NB4 (cell line): ENCODE results near the gene RBM33.

Source experiments
- DNase-seq: peaks from one replicate; pipeline ENCODE4 v3.0.0; 2010; ENCODE audit warnings: low read depth
- H3K4me3 ChIP-seq: one replicate; pipeline ENCODE4 v1.5.1; 2011; ENCODE audit warnings: mild to moderate bottlenecking, low read depth, low read length, moderate library complexity
- MAX ChIP-seq: IDR thresholded peaks from 2 replicates; pipeline ENCODE4 v1.6.1; 2011; ENCODE audit warnings: low read depth, low read length
- MYC ChIP-seq: IDR thresholded peaks from 2 replicates; pipeline ENCODE4 v1.6.1; 2011; ENCODE audit warnings: low read depth, low read length
- POLR2A ChIP-seq: IDR thresholded peaks from 2 replicates; pipeline ENCODE4 v1.6.1; 2011; ENCODE audit warnings: mild to moderate bottlenecking; ENCODE audit not compliant: insufficient read length; ENCODE audit errors: extremely low read depth
- TF ChIP-seq, protein P1 (sequence below): IDR thresholded peaks from one replicate; pipeline ENCODE4 v1.5.1; 2012; ENCODE audit warnings: low read depth, low read length

Gene RBM33

DNA sequence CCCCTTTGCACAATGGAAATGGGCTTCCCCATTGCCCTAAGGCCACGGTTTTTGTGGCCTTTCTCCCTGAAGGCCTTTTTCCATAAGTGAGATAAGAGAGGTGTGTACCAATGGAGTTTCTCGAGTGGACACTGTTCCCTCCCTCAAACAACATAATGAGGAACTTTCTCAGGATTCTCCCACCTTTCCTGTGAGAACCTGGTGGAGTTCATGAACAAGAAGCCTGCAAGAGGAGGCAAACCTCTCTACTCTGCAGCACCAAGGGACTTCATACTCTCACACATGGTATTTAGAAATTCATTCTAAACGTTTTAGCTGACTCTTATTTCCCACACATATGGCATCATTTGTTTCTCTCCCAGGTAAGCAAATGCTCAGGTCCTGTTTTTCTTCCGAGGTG is 7.3 kb upstream of the RBM33 start:
- H3K4me3 ChIP-seq = no peak overlapping the region
- no peak for TF ChIP-seq MYC
- no peak for TF ChIP-seq POLR2A
- TF ChIP-seq, protein P1, sequence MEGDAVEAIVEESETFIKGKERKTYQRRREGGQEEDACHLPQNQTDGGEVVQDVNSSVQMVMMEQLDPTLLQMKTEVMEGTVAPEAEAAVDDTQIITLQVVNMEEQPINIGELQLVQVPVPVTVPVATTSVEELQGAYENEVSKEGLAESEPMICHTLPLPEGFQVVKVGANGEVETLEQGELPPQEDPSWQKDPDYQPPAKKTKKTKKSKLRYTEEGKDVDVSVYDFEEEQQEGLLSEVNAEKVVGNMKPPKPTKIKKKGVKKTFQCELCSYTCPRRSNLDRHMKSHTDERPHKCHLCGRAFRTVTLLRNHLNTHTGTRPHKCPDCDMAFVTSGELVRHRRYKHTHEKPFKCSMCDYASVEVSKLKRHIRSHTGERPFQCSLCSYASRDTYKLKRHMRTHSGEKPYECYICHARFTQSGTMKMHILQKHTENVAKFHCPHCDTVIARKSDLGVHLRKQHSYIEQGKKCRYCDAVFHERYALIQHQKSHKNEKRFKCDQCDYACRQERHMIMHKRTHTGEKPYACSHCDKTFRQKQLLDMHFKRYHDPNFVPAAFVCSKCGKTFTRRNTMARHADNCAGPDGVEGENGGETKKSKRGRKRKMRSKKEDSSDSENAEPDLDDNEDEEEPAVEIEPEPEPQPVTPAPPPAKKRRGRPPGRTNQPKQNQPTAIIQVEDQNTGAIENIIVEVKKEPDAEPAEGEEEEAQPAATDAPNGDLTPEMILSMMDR = no peak
- no peak for TF ChIP-seq MAX
- DNase-seq = no peak

GRCh38 chr7:155638366-155638765 is 6.1 kb upstream of the RBM33 start:
- DNase-seq = no peak
- no peak overlapping the region for H3K4me3 ChIP-seq
- TF ChIP-seq, protein P1 = no peak
- TF ChIP-seq MAX (no peak), MYC (no peak), POLR2A (no peak)

GRCh38 chr7:155639958-155640520 is 4.4 kb upstream of the RBM33 start:
- DNase-seq = no peak
- TF ChIP-seq MAX = no peak
- no peak for TF ChIP-seq MYC
- TF ChIP-seq POLR2A = no peak
- TF ChIP-seq, protein P1 = no peak
- H3K4me3 ChIP-seq = no peak overlapping the region

- DNase-seq = no peak
- TF ChIP-seq POLR2A (no peak), MAX (no peak), MYC (no peak)
- TF ChIP-seq, protein P1 = no peak
- no peak overlapping the region for H3K4me3 ChIP-seq
These were observed 3.8 kb upstream of the RBM33 start for GRCh38 chr7:155640629-155641028.

GRCh38 chr7:155643804-155644177 is 670 bp upstream of the RBM33 start:
- TF ChIP-seq MAX = no peak
- 0 out of 2 replicates have a peak, but pooled peaks have one; percentile 8 for TF ChIP-seq MYC
- TF ChIP-seq POLR2A = no peak
- TF ChIP-seq, protein P1 = no peak
- no peak for DNase-seq
- peak overlapping the region; percentile 93 for H3K4me3 ChIP-seq
